Brain pericyte (primary cell): ENCODE results near the gene C4BPA.

ENCODE experiments used
- DNase-seq: peaks from one replicate; pipeline ENCODE4 v3.0.0-alpha.2; 2012; ENCODE audit warnings: low read depth, low spot score

Gene C4BPA

DNA sequence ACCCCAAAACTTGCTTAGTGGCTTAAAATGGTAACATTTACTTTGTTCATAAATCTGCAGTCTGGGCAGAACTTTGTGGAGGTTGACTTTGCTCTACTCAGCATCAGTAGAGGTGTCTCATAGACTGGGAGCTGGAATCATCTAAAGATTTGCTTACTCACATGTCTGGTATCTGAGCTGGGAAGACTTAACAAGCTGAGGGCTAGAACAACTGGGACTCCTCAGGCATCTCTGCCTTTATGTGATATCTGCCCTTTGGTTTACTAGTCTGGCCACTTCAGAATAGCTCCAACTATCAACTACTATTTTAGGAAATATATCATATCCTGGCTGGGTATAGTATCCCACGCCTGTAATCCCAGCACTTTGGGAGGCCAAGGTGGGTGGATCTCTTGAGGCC lies 82.5 kb downstream of the C4BPA start:
- no peak for DNase-seq

DNA sequence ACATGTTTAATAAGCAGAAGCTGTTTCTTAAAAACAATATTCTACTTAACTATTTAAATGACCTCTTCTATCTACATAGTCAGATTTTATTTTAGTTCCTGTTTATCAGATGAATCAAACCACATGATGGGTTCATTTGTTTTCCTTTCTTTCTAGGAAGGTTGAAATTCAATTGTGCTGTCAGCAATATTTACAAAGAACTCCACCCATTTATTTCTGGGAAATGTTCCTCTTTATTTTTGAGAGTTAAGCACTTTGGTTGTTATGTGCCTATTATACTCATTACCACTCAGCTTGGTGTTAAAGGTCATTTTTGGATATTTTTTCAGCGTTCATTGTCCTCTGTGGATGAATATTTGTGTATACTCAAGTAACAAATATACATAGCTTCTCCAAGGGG lies 84.9 kb downstream of the C4BPA start:
- DNase-seq, result no peak

DNA sequence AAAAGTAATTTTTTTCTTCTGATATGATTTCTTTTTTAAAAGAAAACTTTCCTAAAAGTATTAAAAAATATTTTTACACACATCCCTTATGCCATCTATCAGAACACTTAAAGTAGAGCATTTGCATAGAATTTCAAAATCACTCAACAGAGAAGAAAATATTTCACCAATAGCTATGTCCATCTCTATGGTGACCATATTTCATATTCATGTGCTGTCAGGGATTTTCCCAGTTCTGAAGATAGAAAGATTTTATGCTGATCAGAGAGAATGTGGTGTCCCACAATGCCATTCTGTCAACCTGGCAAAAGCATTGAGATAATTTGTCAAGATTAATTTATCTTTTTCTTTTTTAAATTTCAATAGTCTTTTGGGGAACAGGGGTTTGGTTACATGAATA lies 87.0 kb downstream of the C4BPA start:
- DNase-seq, result no peak

DNA sequence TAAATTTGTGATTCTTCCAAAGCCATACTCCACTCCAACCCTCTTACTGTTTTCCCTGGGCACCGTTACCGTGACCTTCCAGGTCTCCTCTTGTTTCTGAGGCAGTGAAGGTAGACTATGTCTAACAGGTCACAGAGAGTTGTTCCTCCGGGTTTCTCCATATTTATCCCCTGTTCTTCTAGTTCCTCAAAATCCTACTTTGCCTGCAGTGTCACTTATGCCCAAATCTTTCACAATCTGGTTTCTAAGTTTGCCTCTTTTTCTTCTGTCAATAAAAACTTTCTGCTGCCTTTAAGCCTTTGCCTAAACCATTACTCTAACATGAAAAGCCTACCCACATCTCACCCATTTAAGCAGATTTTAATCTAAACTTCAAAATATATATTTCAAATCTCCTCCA lies 87.7 kb downstream of the C4BPA start:
- no peak for DNase-seq

DNA sequence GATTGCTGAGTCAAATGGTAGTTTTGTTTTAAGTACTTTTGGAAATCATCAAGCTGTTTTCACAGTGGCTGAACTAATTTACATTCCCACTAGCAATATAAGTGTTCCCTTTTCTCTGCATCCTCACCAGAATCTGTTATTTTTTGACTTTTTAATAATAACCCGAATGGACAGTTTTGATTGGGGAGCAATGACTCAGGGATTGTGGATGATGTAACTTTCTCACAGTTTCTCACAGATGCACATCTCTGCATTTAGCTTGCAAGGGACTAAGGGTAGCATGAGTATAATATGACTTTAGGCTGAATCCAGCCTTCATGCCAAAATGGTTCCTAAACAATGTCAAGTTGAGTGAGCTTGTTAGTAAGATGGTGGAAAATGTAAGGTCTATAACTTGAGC lies 90.2 kb downstream of the C4BPA start:
- no peak for DNase-seq
